PC-3 (cell line): ENCODE results near the gene DPH1. TPM values are rescaled to one million over a fixed set of nuclear protein-coding genes. Genes with fewer than 3 reads are reported as not detected.

Experiments used
- ATAC-seq: fragments of 200-7000 bp; cut with Tn5 transposase; 2 replicates; pipeline ENCODE4 v1.9.1; 2020; ENCODE audit warnings: mild to moderate bottlenecking, moderate library complexity
- BruUV-seq: library from RNA; stranded (reverse); fragments of 400-500 nt; replicated peaks from 2 replicates; lab custom pipeline; 2021; lab: Mats Ljungman, UMichigan
- CTCF ChIA-PET: fragments of 300-600 bp; sonication (Branson Sonifier 250); formaldehyde crosslinking; loops from one replicate; lab custom pipeline; 2022; ENCODE audit warnings: antibody characterized with exemption; lab: Charles Lee
- POLR2A ChIA-PET: fragments of 300-600 bp; sonication (Branson Sonifier 250); formaldehyde crosslinking; loops from one replicate; lab custom pipeline; 2022; ENCODE audit warnings: antibody characterized with exemption; ENCODE audit not compliant: unreplicated experiment; lab: Charles Lee
- DNase-seq: peaks from one replicate; pipeline ENCODE4 v3.0.0-alpha.2; 2015
- H2AFZ ChIP-seq: fragments of 300-600 bp; sonication (generic); 2 replicates; pipeline ENCODE4 v1.6.0; 2016; ENCODE audit warnings: antibody characterized with exemption, low read length
- H3F3A ChIP-seq: fragments of 300-600 bp; sonication (generic); one replicate; pipeline ENCODE4 v1.6.0; 2017; ENCODE audit warnings: antibody characterized with exemption, low read length, control low read depth, mild to moderate bottlenecking; ENCODE audit not compliant: unreplicated experiment
- H3K27ac ChIP-seq: fragments of 300-600 bp; sonication (generic); 2 replicates; pipeline ENCODE4 v1.5.1; 2016; ENCODE audit warnings: mild to moderate bottlenecking, low read length
- H3K27me3 ChIP-seq: fragments of 300-600 bp; sonication (generic); 2 replicates; pipeline ENCODE4 v1.6.1; 2016; ENCODE audit warnings: low read length, mixed read lengths
- H3K36me3 ChIP-seq: fragments of 300-600 bp; sonication (generic); 2 replicates; pipeline ENCODE4 v1.6.1; 2016; ENCODE audit warnings: low read depth, mixed run types, low read length, mixed read lengths
- H3K4me1 ChIP-seq: fragments of 300-600 bp; sonication (generic); 2 replicates; pipeline ENCODE4 v1.5.1; 2016; ENCODE audit warnings: low read length; ENCODE audit not compliant: insufficient read depth
- H3K4me2 ChIP-seq: fragments of 300-600 bp; sonication (generic); 2 replicates; pipeline ENCODE4 v1.6.0; 2016; ENCODE audit warnings: low read length
- H3K4me3 ChIP-seq: fragments of 300-600 bp; sonication (generic); 2 replicates; pipeline ENCODE4 v1.5.1; 2016; ENCODE audit warnings: mild to moderate bottlenecking, low read length, mixed read lengths
- H3K79me2 ChIP-seq: fragments of 300-600 bp; sonication (generic); 2 replicates; pipeline ENCODE4 v1.6.1; 2017; ENCODE audit warnings: low read length, mixed read lengths
- H3K9ac ChIP-seq: fragments of 300-600 bp; sonication (generic); 2 replicates; pipeline ENCODE4 v1.6.0; 2016; ENCODE audit warnings: mild to moderate bottlenecking, low read length
- H3K9me2 ChIP-seq: fragments of 300-600 bp; sonication (generic); replicated peaks from 2 replicates; pipeline ENCODE4 v1.6.1; 2016; ENCODE audit warnings: mixed run types, low read length, mixed read lengths
- H3K9me3 ChIP-seq: fragments of 300-600 bp; sonication (generic); 2 replicates; pipeline ENCODE4 v1.6.1; 2016; ENCODE audit warnings: low read length, mixed read lengths
- H4K20me1 ChIP-seq: fragments of 300-600 bp; sonication (generic); 2 replicates; pipeline ENCODE4 v1.6.1; 2016; ENCODE audit warnings: low read length, mixed read lengths
- CTCF ChIP-seq: fragments of 300-600 bp; sonication (generic); conservative IDR thresholded peaks from 2 replicates; pipeline ENCODE4 v1.5.1; 2017; ENCODE audit warnings: antibody characterized with exemption, low read depth, mild to moderate bottlenecking, low read length
- EZH2 ChIP-seq: fragments of 300-600 bp; sonication (generic); IDR thresholded peaks from one replicate; pipeline ENCODE4 v1.6.1; 2017; ENCODE audit warnings: antibody characterized with exemption, mild to moderate bottlenecking, low read length; ENCODE audit not compliant: unreplicated experiment
- EZH2phosphoT487 ChIP-seq: fragments of 300-600 bp; sonication (generic); IDR thresholded peaks from 2 replicates; pipeline ENCODE4 v1.6.1; 2018; ENCODE audit warnings: mild to moderate bottlenecking, antibody characterized with exemption, low read length, borderline replicate concordance
- intact Hi-C: fragments of 100-400 bp; cut with micrococcal nuclease; formaldehyde crosslinking; loops from 2 replicates; pipeline ENCODE4 v1.9.0; 2023
- total RNA-seq: library from RNA; depleted of rRNA; stranded (reverse); fragments of >200 nt; gene quantifications from 2 replicates; pipeline ENCODE4 v1.2.3, GENCODE V29; 2014

The DPH1 gene
- total RNA-seq, 1 experiment from 2014 or later, result 47.9 TPM

GRCh38 chr17:1989135-1989534 lies 40.8 kb upstream of the DPH1 start:
- Histone ChIP-seq H3K4me2 (peak overlapping the region; percentile 76), H3K9ac (peak overlapping the region; percentile 48), H3K9me3 (no peaks in the 10 kb centered on the region), H3K9me2 (no peaks in the 10 kb centered on the region), H3K79me2 (0 out of 2 replicates have a peak, but pooled peaks cover 6% of the 10 kb centered on the region), H3K27ac (peak overlapping the region; percentile 79), H3F3A (no peaks in the 10 kb centered on the region), H3K4me3 (peak overlapping the region; percentile 53), H4K20me1 (no peaks in the 10 kb centered on the region), H2AFZ (peak overlapping the region; percentile 69), H3K27me3 (no peaks in the 10 kb centered on the region), H3K36me3 (no peaks in the 10 kb centered on the region), H3K4me1 (peaks cover 15% of the 10 kb centered on the region)
- DNase-seq, result peak; percentile 92
- ChIA-PET POLR2A (no interaction called here), CTCF (no interaction called here)
- peak; percentile 99 for ATAC-seq
- intact Hi-C loops, result no loop called here
- no peak for TF ChIP-seq EZH2
- no peak for TF ChIP-seq CTCF
- no peak for TF ChIP-seq EZH2phosphoT487
- no TSS peak for BruUV-seq

- intact Hi-C loops, result no loop called here
- H3K4me1 ChIP-seq, result peaks cover 25% of the 10 kb centered on the region
- CTCF ChIA-PET, result interaction anchor here (0.6 kb wide), 1 partner anchor 83 kb away, joined by 3 read pairs; no protein-coding TSS in a partner anchor
- H3K9ac ChIP-seq, result no peak overlapping the region
- no peak for TF ChIP-seq CTCF
- TF ChIP-seq EZH2phosphoT487, result no peak
- TF ChIP-seq EZH2, result no peak
- no peak for ATAC-seq
- H3K9me2 ChIP-seq, result no peaks in the 10 kb centered on the region
- H3K79me2 ChIP-seq, result peaks cover 9% of the 10 kb centered on the region; the same call in 1 of the 2 replicates
- no peaks in the 10 kb centered on the region for H3F3A ChIP-seq
- no peak for DNase-seq
- POLR2A ChIA-PET, result no interaction called here
- H4K20me1 ChIP-seq, result no peaks in the 10 kb centered on the region
- no peak overlapping the region for H2AFZ ChIP-seq
- no peak overlapping the region for H3K4me3 ChIP-seq
- no peak overlapping the region for H3K4me2 ChIP-seq
- H3K27ac ChIP-seq, result no peak overlapping the region
- H3K9me3 ChIP-seq, result no peaks in the 10 kb centered on the region
- H3K36me3 ChIP-seq, result no peaks in the 10 kb centered on the region
- no peaks in the 10 kb centered on the region for H3K27me3 ChIP-seq
- no TSS peak for BruUV-seq
Measured at GRCh38 chr17:1992541-1992940, 37.4 kb upstream of the DPH1 start.

DNA sequence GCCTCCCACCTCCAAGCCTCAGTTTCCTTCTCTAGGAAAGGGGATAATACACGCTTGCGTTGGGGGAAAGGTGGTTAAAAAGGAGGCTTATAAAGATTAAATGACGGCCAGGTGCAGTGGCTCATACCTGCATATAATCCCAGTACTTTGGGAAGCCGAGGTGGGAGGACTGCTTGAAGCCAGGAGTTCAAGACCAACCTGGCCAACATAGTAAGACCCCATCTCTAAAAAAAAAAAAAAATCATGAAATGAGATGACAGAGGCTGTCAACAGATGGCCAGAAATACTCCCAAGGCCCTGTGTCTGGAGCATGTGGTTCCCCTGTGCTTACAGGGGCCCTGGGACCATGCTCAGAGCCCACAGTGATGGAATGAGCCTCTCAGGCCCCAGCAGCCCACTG lies 35.2 kb upstream of the DPH1 start:
- no peaks in the 10 kb centered on the region for H3K9me3 ChIP-seq
- no peaks in the 10 kb centered on the region for H4K20me1 ChIP-seq
- ATAC-seq (no peak), DNase-seq (no peak)
- CTCF ChIA-PET, result no interaction called here
- POLR2A ChIA-PET, result no interaction called here
- intact Hi-C loops, result no loop called here
- H3K9me2 ChIP-seq, result no peaks in the 10 kb centered on the region
- H3K27me3 ChIP-seq, result no peaks in the 10 kb centered on the region
- no TSS peak for BruUV-seq
- H3K79me2 ChIP-seq, result peaks cover 8% of the 10 kb centered on the region; the same call in 1 of the 2 replicates
- no peaks in the 10 kb centered on the region for H3K36me3 ChIP-seq
- H3K4me1 ChIP-seq, result peaks cover 15% of the 10 kb centered on the region
- no peak overlapping the region for H3K27ac ChIP-seq
- no peaks in the 10 kb centered on the region for H3F3A ChIP-seq
- H3K9ac ChIP-seq, result no peak overlapping the region
- no peak for TF ChIP-seq EZH2phosphoT487
- no peak for TF ChIP-seq EZH2
- no peak for TF ChIP-seq CTCF
- H3K4me2 ChIP-seq, result no peak overlapping the region
- no peak overlapping the region for H2AFZ ChIP-seq
- H3K4me3 ChIP-seq, result no peak overlapping the region
